ENCODE measurements around the gene ARSD.
"Not testable (repeated sequence)": the region's sequence is repeated elsewhere in the genome, so short reads cannot be mapped to it uniquely, and the experiment has no call there.

ARSD gene, protein sequence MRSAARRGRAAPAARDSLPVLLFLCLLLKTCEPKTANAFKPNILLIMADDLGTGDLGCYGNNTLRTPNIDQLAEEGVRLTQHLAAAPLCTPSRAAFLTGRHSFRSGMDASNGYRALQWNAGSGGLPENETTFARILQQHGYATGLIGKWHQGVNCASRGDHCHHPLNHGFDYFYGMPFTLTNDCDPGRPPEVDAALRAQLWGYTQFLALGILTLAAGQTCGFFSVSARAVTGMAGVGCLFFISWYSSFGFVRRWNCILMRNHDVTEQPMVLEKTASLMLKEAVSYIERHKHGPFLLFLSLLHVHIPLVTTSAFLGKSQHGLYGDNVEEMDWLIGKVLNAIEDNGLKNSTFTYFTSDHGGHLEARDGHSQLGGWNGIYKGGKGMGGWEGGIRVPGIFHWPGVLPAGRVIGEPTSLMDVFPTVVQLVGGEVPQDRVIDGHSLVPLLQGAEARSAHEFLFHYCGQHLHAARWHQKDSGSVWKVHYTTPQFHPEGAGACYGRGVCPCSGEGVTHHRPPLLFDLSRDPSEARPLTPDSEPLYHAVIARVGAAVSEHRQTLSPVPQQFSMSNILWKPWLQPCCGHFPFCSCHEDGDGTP

GRCh38 chrX:2928583-2929434 is at the start of gene ARSD:
Gene ARSD (minus strand): TSS chrX:2929339. CDS start chrX:2929275, 64 bp downstream.
- DNase-seq (ENCODE audit: low read depth) = peak; percentile 88

DNA sequence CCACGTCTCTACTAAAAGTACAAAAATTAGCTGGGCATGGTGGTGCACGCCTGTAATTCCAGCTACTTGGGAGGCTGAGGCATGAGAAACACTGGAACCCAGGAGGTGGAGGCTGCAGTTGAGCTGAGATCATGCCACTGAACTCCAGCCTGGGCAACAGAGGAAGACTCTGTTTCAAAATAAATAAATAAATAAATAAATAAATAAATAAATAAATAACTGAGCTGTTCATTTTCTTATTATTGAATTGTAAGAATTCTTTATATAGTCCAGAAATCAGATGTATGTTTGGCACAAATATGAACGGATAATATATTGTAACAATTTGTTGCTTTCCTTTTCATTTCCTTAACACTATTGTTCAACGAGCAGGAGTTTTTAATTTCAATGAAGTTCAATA is 49.5 kb upstream of the ARSD start:
- not testable (repeated sequence) for DNase-seq (ENCODE audit: low read depth)

DNA sequence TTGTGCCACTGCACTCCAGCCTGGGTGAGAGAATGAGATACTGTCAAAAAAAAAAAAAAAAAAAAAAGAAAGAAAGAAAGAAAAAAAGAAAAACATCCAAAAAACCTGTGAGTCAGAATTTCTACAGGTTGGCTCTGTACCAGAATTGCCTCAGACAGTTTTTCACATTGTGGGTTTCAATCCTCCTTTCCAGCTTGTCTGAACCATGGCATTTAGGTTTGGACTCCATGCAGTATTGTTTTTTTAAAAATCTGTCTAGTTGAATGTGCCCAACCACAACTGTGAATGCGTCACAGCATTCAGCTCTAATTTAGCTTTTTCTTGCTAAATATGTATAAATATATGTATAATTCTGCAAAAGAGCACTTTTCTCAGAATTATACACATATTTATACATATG is 45.8 kb upstream of the ARSD start:
- DNase-seq (ENCODE audit: low read depth) = peak; percentile 43

- no peak for DNase-seq (ENCODE audit: low read depth)
These were observed 43.3 kb upstream of the ARSD start for GRCh38 chrX:2972391-2972790.

DNA sequence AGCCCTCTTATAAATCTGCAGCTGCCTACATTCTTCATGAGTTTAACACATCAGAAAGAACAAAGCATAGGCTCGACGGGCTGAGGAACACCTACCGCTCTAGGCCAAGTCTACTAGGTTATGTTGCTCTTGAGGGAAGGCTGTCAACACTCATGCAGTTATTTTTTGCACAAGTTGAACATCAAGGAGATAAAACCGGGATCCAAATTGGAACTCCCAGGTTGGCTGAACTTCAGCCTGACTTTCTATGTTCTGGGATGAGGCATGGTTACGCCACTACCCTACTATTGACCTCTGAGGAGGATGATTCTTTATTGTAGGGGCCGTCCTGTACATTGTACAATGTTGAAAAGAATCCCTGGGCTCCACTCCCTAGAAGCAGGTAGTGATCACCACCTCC is 39.9 kb upstream of the ARSD start:
- no peak for DNase-seq (ENCODE audit: low read depth)

DNA sequence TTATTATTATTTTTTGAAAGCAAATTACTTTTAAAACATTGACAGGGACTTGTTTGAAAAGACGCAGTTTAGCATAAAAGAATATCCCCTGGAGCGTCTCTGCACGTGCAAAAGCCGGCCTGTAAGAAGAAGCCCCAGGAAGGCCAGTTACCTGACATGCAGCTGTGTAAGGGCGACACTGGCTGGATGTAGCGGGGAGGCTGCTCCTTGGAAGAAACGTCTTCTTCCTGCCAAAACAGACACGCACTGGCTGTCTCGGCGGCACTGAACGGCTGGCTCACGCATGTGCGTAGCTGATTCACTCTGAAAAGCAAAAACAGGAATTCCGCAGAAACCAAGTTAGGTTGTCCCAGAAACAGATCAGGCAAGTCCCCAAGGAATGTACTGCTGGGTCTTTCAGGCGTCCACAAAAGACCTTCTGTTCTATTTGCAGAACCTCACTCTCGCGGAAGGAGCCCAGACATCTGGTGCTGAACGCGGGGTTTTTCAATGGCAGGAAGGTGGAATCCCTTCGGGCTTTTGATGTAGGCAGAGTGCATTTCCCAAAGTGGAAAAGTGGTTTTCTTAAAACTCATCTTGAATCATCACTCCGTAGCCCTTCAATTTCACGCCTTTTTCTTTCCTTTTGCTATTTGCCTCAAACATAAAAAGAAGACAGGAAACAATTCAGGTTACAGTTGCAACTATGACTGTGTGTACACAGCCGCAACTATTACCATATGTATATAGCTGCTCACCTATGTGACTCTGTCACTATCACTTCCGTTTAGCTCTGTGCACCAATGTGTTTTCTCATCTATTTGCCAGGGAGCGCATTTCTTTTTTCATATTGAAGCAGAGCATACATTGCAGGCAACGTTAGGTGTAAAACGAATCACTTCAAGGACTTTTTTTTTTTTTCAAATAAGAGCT is 39.1 kb upstream of the ARSD start:
- peak; percentile 40 for DNase-seq (ENCODE audit: low read depth)

GRCh38 chrX:2967584-2967983 is 38.4 kb upstream of the ARSD start:
- DNase-seq (ENCODE audit: low read depth) = no peak

DNA sequence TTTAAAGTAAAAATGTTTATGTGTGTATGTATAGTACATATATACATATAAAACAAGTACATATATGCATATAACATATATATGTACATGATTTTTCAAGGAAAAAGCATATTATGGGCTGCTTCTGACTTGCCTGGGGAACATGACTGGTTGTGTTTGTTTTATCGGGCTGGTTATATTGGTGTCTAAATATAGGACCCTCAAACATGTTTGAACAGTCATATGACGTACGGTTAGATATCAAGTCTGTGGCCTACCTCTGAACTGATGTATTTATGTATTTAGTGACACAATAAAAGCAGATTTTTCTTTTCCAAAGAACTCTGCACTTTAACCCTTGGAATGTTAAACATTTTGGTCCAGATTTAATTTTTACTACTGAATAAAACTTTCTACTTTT is 37.9 kb upstream of the ARSD start:
- DNase-seq (ENCODE audit: low read depth) = no peak

GRCh38 chrX:2965965-2966364 is 36.8 kb upstream of the ARSD start:
- no peak for DNase-seq (ENCODE audit: low read depth)

DNA sequence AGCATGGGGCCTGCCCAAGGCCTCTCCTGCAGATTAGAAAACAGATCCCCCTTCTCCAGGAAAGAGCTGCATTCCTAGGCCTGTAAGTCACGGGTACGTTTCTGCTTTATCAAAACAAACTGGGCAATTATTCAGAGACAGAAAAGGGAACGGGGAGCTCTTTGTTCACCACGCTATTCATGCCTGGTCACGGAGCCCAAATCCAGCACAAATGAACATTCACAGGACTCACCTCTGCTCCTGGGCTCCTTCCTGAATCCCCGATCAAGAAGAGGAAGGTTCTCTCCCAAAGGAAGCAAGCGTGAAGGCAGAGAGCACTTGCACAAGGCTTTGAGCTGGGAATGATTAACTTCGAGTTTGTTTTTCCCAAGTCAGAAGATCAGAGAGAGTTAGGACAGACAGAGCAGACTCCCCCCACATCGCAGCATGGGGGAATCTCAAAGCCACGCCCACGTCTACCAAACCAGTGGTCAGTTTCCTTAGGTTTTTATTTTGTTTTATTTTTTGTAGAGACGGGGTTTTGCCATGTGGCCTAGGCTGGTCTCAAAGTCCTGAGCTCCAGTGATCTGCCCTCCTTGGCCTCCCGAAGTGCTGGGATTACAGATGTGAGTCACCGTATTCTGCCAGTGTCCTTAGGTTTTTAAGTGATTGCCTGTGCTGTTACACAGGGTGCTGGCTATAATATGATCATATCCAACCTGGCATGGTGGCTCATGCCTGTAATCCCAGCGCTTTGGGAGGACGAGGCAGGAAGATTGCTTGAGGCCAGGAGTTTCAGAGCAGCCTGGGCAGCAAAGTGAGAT is 35.1 kb upstream of the ARSD start:
- DNase-seq (ENCODE audit: low read depth) = peak; percentile 65

DNA sequence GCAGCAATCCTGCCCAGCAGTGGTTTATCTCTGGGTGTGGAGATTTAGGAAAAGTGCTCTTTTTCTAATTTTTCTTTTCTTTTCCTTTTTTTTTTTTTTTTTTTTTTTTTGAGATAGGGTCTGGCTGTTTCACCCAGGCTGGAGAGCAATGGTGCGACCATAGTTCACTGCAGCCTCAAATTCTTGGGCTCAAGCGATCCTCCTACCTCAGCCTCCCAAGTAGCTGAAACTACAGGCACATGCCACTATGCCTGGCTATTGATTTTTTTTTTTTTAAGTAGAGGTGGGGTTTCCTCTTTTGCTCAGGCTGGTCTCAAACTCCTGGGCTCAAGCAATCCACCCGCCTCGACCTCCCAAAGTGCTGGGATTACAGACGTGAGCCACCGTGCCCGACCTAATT is 34.3 kb upstream of the ARSD start:
- not testable (repeated sequence) for DNase-seq (ENCODE audit: low read depth)

- no peak for DNase-seq (ENCODE audit: low read depth)
These were observed 33.2 kb upstream of the ARSD start for GRCh38 chrX:2962381-2962780.

DNA sequence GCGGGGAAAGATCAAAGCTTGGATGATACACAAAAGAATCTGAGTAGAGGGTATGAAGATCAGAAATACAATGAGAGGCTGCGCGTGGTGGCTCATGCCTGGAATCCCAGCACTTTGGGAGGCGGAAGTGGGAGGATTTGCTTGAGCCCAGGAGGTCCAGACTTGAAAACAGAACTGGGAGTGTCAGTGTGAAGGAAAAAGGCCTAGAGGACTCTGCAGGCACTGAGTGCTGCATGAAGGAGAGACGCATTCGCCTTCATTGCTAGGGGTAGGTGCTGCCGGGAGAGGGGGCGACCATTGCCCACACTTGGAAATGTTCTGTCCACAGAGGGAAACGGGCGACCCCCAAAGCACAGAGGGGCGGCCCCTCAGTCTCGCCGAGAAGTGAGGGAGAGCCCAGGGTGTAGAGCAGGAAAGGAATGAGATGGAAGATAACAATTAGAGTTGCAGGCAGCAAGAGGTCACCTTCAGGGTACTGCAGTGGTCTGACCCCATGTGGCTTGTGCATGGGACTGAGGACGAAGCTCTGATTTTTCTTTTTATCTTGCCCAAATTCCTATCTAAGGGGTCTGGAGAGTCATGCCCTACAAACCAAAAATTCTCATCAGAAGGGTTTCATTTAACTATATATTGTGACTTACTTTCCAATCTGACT is 31.8 kb upstream of the ARSD start:
- no peak for DNase-seq (ENCODE audit: low read depth)

- no peak for DNase-seq (ENCODE audit: low read depth)
These were observed 29.1 kb upstream of the ARSD start for GRCh38 chrX:2958199-2958598.

GRCh38 chrX:2955838-2956237 is 26.7 kb upstream of the ARSD start:
- DNase-seq (ENCODE audit: low read depth) = no peak

GRCh38 chrX:2955281-2955680 is 26.1 kb upstream of the ARSD start:
- DNase-seq (ENCODE audit: low read depth) = no peak

DNA sequence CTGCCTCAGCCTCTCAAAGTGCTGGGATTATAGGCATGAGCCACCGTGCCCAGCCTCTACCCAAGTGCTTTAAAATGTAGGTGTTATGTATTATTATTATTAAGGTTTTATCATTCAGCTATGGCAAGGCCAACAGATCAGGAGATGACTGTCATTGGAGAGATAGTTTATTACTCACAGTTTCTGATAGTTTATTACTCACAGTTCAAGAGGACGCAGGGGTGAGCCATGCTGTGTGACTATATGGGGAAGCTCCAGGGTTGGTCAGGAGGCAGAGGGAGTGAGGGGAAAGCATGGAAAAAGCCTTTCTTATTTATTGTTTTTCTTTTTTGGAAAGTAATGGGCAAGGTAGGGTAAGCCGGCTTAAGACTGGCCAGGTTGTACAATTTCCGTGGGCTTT is 25.4 kb upstream of the ARSD start:
- no peak for DNase-seq (ENCODE audit: low read depth)

DNA sequence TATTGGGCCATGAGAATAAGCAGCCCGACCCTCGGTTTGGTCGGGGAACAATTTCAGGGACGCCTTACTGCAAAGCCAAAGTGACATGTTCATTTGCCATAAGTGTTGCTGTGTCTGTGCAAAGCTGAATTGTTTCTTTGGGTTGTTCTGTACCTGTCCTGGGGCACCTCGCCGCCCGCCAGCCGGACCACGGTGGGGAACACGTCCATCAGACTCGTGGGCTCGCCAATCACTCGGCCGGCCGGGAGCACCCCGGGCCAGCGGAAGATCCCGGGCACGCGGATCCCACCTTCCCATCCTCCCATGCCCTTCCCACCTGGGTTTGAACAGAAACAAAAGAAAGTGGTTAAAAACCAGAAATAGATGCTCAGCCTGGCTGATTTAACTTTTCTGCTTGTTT is 8.8 kb upstream of the ARSD start:
- DNase-seq (ENCODE audit: low read depth) = not testable (repeated sequence)

GRCh38 chrX:2934715-2935710 is 5.9 kb upstream of the ARSD start:
- DNase-seq (ENCODE audit: low read depth) = peak; percentile 36
